NCI-H460 (cell line): ENCODE measurements around the gene ATAD3A. TPM values are rescaled to one million over a fixed set of nuclear protein-coding genes. Genes with fewer than 3 reads are reported as not detected.
"Not testable (repeated sequence)": the region's sequence is repeated elsewhere in the genome, so short reads cannot be mapped to it uniquely, and the experiment has no call there.

Experiments used
- DNase-seq: peaks from one replicate; pipeline ENCODE4 v3.0.0-alpha.2; 2016; ENCODE audit warnings: low read depth; ENCODE audit errors: extremely low read depth
- total RNA-seq: library from RNA; depleted of rRNA; stranded (reverse); fragments of >200 nt; shearing (Covaris generic); gene quantifications from 2 replicates; pipeline ENCODE4 v1.2.3, GENCODE V29; 2014

Gene ATAD3A
- total RNA-seq, 1 experiment from 2014 or later, result 24.5 TPM

GRCh38 chr1:1521331-1521730, 9.4 kb downstream of the ATAD3A start:
- DNase-seq, result no peak

DNA sequence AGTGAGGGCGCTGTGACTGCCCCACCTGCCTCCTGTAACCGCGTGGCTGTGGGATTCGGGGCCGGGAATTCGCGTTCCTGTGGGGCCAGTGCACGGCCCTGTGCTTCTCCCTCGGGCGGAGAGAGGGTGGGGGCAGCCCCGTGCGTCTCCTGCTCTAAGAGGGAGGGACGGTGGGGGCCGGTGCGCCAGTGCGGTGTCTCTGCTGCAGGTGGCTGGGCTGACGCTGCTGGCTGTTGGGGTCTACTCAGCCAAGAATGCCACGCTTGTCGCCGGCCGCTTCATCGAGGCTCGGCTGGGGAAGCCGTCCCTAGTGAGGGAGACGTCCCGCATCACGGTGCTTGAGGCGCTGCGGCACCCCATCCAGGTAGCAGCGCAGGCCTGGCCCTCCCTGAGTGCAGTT, 10.6 kb downstream of the ATAD3A start:
- not testable (repeated sequence) for DNase-seq

- not testable (repeated sequence) for DNase-seq
Measured at GRCh38 chr1:1523226-1523625, 11.3 kb downstream of the ATAD3A start.

DNA sequence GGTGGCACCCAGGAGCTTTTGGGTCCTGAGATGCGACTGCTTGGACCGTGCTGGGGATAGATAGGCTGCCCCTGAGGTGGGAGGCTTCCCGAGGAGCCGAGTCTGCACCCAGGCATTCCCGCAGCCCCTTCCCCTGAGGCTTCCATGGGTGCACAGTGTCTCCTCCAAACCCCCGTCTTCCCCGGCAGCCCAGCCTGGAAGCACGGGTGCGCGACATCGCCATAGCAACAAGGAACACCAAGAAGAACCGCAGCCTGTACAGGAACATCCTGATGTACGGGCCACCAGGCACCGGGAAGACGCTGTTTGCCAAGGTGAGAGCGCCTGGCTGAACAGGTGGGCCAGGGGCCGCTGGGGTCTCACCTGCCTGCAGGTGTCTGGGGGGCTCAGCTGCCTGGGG, 11.7 kb downstream of the ATAD3A start:
- not testable (repeated sequence) for DNase-seq

GRCh38 chr1:1524750-1525383, 12.9 kb downstream of the ATAD3A start:
- DNase-seq, result not testable (repeated sequence)

DNA sequence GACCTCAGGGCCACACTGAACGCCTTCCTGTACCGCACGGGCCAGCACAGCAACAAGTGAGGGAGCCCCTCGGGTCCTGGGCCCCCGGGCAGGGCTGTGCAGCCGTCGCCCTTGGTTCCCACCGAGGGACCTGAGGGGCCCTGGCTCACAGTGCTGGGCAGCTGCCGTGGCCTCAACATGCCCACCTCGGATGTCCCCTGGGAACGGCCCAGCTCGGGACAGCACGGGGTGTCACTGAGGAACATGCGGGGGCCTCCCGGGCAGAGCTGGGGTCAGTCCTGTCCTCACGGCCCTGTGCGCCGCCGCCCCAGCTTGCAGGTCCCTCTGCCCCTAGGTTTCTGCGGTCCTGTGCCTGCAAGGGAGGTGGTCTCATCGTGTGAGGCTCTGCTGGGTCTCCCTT, 14.5 kb downstream of the ATAD3A start:
- DNase-seq, result not testable (repeated sequence)

- no peak for DNase-seq
Measured at GRCh38 chr1:1527092-1527816, 15.3 kb downstream of the ATAD3A start.

DNA sequence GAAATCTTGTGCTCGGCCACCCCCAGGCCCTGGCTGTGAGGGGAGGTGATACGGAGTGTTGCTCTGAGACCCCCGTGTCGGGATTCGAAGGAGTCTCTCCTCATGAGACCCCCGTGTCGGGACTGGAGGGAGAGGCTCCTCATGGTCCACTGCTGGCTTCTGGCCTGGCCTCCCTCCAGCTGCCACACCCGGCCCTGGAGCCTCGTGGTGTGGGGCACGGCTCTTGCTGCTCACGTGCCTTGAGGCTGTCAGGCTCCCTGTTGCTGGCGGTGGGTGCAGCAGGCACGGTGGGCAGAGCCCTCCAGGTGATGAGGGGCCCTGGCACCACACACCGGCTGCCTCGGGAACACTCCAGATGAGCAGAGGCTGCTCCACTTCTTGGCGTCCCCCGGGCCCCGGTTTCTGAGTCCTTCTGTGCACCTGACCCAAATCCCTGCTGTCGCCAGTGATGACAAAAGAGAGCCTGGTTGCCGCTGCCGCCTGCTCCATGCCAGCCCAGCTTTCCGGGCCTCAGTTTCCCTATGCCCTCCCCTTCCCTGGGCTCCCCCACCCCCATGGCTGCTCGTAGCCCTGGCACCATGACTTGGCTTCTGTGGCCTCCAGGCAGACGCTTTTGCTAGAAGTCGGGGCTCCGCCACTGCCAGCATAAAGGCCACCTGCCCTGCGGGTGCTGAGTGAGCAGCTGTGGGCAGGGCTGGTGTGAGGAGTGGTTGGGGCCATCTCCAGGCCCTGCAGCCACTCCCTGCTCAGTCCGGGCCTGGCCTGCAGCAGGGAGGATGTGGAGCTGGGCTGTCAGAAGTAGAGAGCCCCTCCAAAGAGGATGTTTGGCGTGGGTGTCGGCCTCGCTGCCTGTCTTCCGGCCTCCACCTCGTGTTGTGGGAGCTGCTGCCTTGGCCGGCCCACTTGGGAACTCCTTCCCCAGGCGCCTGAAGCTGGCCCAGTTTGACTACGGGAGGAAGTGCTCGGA, 16.6 kb downstream of the ATAD3A start:
- DNase-seq, result no peak

- DNase-seq, result no peak
Measured at GRCh38 chr1:1529321-1529720, 17.4 kb downstream of the ATAD3A start.

DNA sequence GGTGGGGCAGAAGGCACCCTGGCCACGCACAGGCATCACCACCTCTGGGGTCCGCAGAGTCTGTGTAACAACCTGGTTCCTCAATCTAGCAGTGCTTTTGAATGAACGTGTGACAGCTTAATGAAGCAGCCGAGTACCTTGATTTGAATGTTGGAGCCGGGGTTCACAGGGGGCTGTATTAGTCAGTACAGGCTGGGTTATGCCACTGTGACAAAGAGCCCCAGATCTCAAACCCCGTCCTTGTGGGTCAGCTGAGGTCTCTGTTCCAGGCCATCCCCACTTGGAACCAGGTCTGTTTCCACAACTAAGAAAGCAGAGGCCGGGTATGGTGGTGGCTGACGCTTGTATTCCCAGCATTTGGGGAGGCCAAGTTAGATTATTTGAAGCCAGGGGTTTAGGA, 18.0 kb downstream of the ATAD3A start:
- no peak for DNase-seq

GRCh38 chr1:1531947-1532346, 20.0 kb downstream of the ATAD3A start:
- DNase-seq, result no peak

GRCh38 chr1:1533176-1533893, 21.4 kb downstream of the ATAD3A start:
- not testable (repeated sequence) for DNase-seq

GRCh38 chr1:1533894-1534291, 21.9 kb downstream of the ATAD3A start:
- DNase-seq, result not testable (repeated sequence)

- no peak for DNase-seq
Measured at GRCh38 chr1:1534401-1535154, 22.6 kb downstream of the ATAD3A start.

GRCh38 chr1:1535201-1536018, 23.4 kb downstream of the ATAD3A start:
- DNase-seq, result no peak

- no peak for DNase-seq
Measured at GRCh38 chr1:1536019-1536937, 24.3 kb downstream of the ATAD3A start.

GRCh38 chr1:1536938-1537546, 25.1 kb downstream of the ATAD3A start:
- DNase-seq, result no peak
